Jurkat, Clone E6-1 (cell line): ENCODE data around the gene PCED1B.

Experiments
- DNase-seq: peaks from one replicate; pipeline ENCODE4 v3.0.0-alpha.2; 2011; ENCODE audit warnings: low read depth, low spot score
- H3K4me3 ChIP-seq: 2 replicates; pipeline ENCODE4 v1.5.1; 2011; ENCODE audit warnings: mild to moderate bottlenecking, low read length, control low read depth, moderate library complexity

The PCED1B gene

GRCh38 chr12:47218191-47218654 is 138.8 kb downstream of the PCED1B start:
- no peak overlapping the region for H3K4me3 ChIP-seq
- DNase-seq, result no peak

- no peak for DNase-seq
- H3K4me3 ChIP-seq, result no peak overlapping the region
Measured at GRCh38 chr12:47219243-47219642, 139.8 kb downstream of the PCED1B start.

GRCh38 chr12:47221256-47222023 is 142.0 kb downstream of the PCED1B start:
- no peak for DNase-seq
- H3K4me3 ChIP-seq, result no peak overlapping the region

GRCh38 chr12:47222520-47223030 is 143.2 kb downstream of the PCED1B start:
- no peak for DNase-seq
- H3K4me3 ChIP-seq, result no peak overlapping the region

GRCh38 chr12:47223031-47223847 is 143.8 kb downstream of the PCED1B start:
- no peak for DNase-seq
- no peak overlapping the region for H3K4me3 ChIP-seq

GRCh38 chr12:47223848-47224213 is 144.4 kb downstream of the PCED1B start:
- H3K4me3 ChIP-seq, result no peak overlapping the region
- no peak for DNase-seq

GRCh38 chr12:47224563-47225133 is 145.2 kb downstream of the PCED1B start:
- H3K4me3 ChIP-seq, result no peak overlapping the region
- no peak for DNase-seq

GRCh38 chr12:47225356-47225755 is 145.9 kb downstream of the PCED1B start:
- no peak overlapping the region for H3K4me3 ChIP-seq
- no peak for DNase-seq

GRCh38 chr12:47226199-47226598 is 146.8 kb downstream of the PCED1B start:
- DNase-seq, result no peak
- no peak overlapping the region for H3K4me3 ChIP-seq

GRCh38 chr12:47228802-47229201 is 149.4 kb downstream of the PCED1B start:
- no peak overlapping the region for H3K4me3 ChIP-seq
- DNase-seq, result no peak

- no peak for DNase-seq
- no peak overlapping the region for H3K4me3 ChIP-seq
Measured at GRCh38 chr12:47231456-47231855, 152.0 kb downstream of the PCED1B start.

GRCh38 chr12:47234576-47235141 is 155.2 kb downstream of the PCED1B start:
- no peak overlapping the region for H3K4me3 ChIP-seq
- DNase-seq, result no peak

- no peak for DNase-seq
- H3K4me3 ChIP-seq, result no peak overlapping the region
Measured at GRCh38 chr12:47235258-47236040, 156.0 kb downstream of the PCED1B start.

GRCh38 chr12:47236109-47236714 is 156.8 kb downstream of the PCED1B start:
- DNase-seq, result no peak
- H3K4me3 ChIP-seq, result no peak overlapping the region

- H3K4me3 ChIP-seq, result no peak overlapping the region
- DNase-seq, result no peak
Measured at GRCh38 chr12:47237751-47238211, 158.4 kb downstream of the PCED1B start.

GRCh38 chr12:47238669-47239114 is 159.3 kb downstream of the PCED1B start:
- no peak for DNase-seq
- H3K4me3 ChIP-seq, result no peak overlapping the region

- H3K4me3 ChIP-seq, result no peak overlapping the region
- DNase-seq, result no peak
Measured at GRCh38 chr12:47242426-47242825, 163.0 kb downstream of the PCED1B start.

GRCh38 chr12:47244835-47245234 is 165.4 kb downstream of the PCED1B start:
- no peak for DNase-seq
- no peak overlapping the region for H3K4me3 ChIP-seq
